Loucy (cell line): Measurements from ENCODE around the gene SDCBP2.

Source experiments
- CTCF ChIP-seq: fragments of 200-600 bp; sonication (generic); conservative IDR thresholded peaks from 2 replicates; pipeline ENCODE4 v1.5.1; 2014; ENCODE audit warnings: mild to moderate bottlenecking, antibody characterized with exemption, low read length
- EZH2phosphoT487 ChIP-seq: fragments of 200-600 bp; IDR thresholded peaks from 2 replicates; pipeline ENCODE4 v1.6.1; 2018; ENCODE audit warnings: antibody characterized with exemption, mild to moderate bottlenecking, moderate library complexity, borderline replicate concordance

- no peak for TF ChIP-seq CTCF
- no peak for TF ChIP-seq EZH2phosphoT487
Measured at GRCh38 chr20:1326031-1326930, 2.7 kb downstream of the SDCBP2 start.
